Activated CD4-positive, CD25-positive, alpha-beta regulatory T cell treated with anti-CD3 and anti-CD28 coated beads, Interleukin-2, amount 50 U/mL, for 16 hours (primary cell): ENCODE measurements around the gene CFP.
"Not testable (repeated sequence)": the region's sequence is repeated elsewhere in the genome, so short reads cannot be mapped to it uniquely, and the experiment has no call there.

Experiments
- DNase-seq: peaks from one replicate; pipeline ENCODE4 v3.0.0-alpha.2; 2020; ENCODE audit warnings: low read depth, low spot score

Gene CFP

DNA sequence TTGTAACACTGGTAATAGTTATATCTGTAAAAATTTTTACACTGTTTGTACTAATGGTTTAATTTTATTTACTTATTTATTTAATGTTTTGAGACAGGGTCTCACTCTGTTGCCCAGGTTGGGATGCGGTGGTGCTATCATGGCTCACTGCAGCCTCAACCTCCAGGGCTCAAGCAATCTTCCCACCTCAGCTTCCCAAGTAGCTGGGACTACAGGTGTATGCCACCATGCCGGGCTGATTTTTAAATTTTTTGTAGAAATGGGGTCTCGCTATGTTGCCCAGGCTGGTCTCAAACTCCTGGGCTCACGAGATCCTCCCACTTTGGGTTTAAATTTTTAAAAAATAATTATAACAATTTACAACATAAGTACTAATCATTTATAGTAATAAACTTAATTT, 26.6 kb downstream of the CFP start:
- DNase-seq = not testable (repeated sequence)

DNA sequence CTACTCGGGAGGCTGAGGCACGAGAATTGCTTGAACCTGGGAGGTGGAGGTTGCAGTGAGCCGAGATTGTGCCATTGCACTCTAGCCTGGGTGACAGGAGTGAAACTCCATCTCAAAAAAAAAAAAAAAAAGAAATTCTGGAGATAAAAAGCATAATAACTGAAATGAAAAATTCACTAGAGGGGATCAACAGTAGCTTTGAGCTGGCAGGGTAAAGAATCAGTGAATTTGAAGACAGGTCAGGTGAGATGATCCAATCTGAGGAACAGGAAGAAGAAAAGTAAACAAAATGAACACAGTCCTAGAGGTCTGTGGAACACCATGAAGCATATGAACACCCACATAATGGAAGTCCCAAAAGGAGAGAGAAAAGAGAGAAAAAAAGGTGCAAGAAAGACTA, 32.5 kb downstream of the CFP start:
- DNase-seq = no peak

DNA sequence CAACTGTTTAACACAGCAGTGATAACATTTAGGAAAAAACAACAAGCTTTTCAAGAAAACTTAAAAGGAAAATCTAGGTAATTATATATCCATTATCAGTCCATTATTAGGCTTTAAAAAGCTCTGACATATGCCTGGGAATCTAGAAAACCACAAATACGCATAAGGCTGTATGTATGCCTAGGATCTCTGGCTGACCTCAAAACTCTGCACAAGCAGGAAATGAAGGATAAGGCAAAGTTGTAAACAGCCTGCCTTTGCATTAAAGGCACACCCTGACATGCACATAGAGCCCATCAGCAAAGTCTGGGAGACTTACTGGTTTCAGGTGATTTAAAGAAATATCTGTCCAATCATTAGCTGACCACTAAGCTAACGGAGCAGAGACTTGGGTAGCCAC, 33.5 kb downstream of the CFP start:
- no peak for DNase-seq

DNA sequence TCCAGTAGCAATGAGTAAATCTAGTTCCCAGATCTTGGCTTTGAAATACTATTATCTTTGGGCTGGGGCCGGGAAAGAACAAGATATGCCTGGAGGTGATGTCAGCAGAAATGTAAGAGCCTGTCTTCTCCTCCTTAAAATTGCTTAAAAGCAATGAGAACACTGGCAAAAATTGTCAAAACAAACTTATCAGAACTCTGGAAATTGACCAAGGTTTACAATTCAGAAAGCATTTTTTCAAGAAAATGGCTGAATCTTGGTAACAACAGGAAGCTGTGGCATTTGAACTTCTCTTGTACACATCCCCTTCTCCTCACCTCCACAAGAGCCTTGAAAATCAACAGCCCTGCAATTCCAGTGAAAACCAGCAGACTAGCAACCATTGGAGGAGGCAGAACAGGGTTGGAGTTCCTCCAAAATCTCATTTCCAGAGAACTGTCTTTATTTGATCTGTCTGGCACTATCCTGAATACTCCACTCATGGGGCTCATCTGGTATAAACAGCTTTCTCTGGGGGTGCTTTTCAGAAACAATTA, 33.9 kb downstream of the CFP start:
- DNase-seq = no peak

DNA sequence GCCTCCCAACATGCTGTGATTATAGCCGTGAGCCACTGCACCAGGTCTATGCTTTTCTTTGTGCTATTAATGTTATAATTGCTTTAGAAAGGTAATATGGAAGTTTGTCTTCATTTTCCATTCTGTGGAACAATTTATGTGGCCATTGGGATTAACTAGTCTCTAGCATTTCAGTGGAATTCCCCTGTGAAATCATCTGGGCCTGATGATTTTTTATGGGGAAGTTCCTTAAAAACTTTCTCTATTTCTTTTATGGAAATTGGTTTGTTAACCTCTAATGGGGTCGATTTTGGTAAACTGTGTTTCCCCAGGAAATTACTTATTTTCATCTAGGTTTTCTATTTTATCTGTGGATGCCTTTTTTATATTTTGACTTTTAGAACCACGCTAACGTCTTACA, 36.2 kb downstream of the CFP start:
- no peak for DNase-seq

DNA sequence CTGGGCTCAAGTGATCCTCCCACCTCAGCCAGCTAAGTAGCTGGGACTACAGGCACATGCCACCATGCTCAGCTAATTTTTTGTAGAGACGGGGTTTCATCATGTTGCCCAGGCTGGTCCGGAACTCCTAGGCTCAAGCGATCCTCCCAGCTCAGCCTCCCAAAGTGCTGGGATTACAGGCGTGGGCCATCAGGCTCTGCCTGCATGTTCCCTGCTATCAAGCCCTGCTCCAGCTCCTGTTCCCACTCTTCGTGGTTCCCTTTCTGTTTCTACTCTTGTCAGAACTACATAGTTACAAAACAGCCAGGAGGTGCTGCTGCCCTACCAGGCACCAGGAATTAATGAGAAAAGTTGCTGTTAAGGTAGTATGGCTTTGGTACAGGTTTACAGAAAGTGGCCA, 38.7 kb downstream of the CFP start:
- DNase-seq = no peak

DNA sequence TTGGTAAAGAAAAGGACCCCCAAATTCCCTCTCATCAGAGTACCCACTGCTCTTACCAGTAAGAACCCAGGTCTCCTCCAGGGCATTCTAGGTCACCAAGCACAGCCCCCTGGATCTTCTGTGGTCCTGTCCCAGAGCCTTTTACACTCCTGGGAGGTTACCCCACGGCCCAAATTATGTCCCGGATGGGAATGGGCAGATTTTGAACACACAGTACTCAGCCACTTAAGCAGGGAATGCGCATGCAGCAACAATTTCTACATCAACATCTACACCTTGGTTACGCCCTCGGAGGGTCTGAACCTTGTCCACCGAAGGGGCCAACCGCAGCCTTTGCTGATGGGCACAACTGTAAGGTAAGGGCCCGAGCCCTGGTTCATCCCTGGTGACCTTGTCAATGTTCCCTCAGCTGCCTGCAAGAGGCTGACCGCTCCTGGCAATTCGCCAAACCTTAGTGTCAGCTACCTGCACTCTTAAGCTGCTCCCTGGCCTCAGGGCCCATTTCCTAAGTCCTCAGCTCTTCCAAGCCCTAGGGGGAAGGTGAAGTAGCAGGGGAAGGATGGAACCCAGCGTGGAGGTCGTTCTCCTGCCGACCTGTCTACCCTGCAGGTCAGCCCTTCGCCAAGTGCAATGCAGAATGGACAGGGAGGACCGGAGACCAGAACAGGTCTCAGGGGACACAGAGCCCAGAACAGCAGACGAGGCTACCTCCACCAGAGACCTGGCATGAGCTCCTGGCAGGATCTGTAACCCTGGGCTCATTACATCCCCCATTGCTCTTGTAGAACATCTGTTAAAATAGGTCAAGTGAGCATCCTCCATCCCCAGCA, 41.6 kb downstream of the CFP start:
- DNase-seq = no peak

DNA sequence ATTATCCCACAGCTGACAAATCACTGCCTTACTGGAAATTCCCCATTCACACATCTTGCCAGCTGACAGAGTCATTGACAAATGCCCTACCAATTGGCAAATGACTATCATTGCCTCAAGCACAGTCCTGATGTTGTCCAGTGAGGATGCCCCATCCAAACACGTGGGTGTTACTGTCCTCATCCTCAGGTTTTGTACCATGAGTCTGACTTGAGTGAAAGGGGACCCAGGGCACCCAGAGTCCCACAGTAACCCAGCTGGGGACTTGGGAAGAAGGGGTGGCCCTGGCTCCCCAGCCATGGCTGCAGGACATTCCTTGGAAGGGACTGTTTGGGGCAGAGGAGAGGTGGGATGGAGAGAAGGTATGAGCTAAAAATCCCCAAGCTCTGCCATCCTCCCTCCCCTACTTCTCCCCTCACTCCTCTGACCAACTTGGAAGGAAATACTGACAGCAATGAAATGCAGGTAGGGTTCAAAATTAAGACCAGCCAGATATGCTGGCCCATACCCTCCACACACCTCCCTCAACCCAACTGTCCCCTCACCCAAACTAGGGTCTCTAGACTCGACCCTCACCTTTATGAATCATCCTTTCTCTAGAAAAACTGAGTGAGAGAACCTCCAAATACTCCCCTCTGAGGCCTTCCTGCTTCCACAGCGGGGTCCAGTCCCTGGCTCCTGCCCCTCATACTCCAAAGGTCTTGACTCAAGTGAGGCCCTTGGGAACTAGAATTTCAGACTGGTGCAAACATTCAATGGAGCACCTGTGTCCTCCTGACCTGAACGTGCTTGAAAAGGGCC, 42.4 kb downstream of the CFP start:
- no peak for DNase-seq

DNA sequence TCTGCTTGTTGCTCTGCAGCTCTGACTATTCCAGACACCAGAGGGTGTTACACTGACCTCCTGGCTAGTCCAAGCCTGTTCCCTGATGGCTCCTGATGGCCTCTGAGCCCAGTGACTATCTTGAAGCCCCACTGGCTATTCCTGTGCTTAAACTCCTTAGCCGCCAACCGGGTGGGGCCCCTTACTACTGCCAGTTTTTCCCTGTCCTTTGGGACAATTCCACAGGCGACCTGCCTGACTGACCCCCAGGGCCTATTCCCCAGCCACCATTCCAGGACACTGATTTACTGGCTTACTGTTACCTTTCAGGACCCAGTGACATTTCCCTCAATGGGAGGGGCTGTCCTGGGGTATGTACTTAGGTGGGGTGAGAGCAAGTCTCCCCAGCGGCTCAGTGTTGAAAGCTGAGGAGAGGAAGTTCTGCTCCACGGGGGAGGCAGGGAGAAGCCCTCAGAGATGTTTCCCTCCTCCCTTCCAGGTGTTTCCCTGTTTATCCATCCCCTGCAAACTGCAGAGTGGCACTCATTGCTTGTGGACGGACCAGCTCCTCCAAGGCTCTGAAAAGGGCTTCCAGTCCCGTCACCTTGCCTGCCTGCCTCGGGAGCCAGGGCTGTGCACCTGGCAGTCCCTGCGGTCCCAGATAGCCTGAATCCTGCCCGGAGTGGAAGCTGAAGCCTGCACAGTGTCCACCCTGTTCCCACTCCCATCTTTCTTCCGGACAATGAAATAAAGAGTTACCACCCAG, 43.5 kb downstream of the CFP start:
- no peak for DNase-seq

DNA sequence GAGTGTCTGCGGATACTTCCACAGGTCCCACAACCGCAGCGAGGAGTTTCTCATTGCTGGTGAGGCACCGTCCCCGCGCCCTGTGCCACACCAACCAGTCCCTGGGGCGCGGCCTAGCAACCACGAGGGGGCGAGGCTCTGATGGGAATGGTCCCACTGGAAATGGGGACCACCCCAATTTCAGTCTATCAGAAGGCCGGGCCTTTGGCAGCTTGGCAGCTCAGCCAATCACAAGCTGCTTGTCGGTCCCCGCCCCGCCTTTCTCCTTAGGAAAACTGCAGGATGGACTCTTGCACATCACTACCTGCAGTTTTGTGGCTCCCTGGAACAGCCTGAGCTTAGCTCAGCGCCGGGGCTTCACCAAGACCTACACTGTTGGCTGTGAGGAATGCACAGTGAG, 44.5 kb downstream of the CFP start:
- DNase-seq = no peak

DNA sequence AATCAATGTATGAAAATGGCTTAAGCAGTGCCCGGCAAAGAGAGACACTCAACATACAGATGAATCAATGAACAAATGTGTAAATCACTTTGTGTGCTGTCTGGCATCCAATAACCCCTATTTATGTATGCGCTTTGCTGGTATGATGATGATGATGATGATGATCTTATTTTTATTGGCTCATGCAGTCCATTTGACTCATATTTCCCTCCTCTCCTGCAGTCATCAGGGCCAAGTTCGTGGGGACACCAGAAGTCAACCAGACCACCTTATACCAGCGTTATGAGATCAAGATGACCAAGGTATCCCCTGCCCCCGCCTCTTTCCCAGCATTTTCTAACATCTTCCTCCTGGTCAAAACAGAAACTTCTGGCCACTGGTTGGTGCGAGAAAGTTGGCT, 45.0 kb downstream of the CFP start:
- no peak for DNase-seq

DNA sequence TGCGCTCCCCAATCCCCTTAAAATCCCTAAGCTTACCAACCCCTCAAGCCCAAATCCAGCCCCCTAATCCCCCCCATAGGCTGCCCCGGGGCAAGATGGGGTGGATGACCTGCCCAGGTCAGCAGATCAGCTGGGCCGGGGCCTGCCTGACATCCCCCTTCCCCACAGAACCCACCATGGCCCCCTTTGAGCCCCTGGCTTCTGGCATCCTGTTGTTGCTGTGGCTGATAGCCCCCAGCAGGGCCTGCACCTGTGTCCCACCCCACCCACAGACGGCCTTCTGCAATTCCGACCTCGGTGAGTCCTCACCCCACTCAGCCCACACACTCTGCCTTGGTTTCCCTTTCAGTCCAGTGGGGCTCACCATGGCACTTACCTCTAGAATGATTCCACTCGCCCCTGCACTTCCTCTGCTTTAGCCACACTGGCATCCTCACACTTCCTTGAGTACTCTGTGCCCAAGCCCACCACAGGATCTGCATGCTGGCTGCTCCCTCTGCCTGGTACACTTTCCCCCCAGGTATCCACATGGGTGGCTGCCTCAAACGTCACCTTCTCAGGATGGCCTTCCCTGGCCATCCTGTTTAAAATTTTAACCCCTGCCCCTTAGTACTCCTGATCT, 46.4 kb downstream of the CFP start:
- DNase-seq = no peak

DNA sequence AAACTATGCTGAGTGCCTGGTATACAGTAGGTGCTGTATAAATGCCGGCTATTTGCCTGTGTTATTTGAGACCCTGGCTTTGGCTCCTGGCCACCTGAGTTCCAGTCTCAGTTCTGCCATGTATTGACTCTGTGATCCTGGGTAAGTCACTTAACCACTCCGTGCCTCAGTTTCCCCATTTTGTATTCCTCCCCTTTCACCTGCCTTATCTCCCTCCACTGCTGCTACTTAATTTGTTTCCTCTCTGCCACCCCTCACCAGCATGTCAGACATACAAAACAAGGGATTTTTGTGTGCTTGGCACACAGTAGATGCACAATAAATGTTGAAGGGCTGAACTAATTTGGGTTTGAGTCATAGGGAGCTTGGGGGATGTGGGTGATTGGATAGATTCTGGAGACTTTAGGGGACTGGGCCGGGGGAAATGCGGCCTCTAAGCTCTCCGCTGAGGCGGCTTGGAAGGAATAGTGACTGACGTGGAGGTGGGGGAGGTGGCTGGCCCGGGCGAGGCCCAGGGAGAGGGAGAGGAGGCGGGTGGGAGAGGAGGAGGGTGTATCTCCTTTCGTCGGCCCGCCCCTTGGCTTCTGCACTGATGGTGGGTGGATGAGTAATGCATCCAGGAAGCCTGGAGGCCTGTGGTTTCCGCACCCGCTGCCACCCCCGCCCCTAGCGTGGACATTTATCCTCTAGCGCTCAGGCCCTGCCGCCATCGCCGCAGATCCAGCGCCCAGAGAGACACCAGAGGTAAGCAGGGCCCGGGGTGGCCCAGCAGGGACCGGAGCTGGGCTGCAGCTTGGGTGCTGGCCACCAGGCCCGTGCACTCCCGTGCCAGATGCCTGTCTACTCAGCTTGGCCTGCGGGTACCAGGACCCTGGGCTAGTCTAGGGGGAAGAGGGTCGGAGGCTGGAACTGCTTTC, 47.7 kb downstream of the CFP start, which contains the start of gene TIMP1:
Gene TIMP1, plus strand, starts transcription at position 706 of the 917 bp plus-strand sequence. CDS start 980 bp downstream, outside the sequence.
- peak; percentile 38 for DNase-seq

DNA sequence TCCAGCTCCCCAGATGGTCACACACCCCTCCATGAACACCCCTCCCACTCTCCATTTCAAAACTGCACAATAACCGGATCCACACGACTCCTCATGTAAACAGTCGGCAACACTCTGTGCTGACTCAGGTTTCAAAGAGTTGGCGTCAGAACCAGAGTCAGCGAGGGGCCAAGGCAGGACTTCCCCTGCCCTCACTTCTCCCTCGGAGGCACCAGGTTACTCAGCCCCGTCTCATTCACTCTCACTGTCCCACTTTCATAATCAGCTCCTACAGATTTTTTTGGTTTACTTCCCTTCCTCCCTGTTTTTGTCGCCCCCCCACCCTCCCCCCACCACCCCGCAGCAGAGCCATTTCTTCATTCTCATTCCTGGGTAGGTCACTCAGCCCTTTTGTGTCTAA, 50.2 kb downstream of the CFP start:
- no peak for DNase-seq

DNA sequence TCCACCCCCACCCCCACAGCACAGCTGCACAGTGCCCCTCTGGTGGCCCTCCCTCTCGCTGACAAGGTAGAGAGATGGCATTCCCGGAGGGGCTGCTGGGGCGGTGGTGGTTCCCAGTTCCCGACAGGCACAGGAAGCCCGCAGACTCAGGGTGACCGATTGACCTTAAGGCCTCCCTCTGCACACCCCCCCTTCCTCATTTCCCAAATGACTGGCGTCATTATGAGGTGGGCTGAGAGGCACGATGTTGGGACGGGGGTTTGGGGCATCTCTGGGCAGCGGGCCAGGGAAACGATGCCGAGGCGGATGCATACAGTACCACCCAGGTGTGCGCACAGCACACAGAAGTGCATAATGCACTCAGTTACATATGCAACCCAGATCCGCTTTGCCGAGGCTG, 51.0 kb downstream of the CFP start:
- DNase-seq = no peak

DNA sequence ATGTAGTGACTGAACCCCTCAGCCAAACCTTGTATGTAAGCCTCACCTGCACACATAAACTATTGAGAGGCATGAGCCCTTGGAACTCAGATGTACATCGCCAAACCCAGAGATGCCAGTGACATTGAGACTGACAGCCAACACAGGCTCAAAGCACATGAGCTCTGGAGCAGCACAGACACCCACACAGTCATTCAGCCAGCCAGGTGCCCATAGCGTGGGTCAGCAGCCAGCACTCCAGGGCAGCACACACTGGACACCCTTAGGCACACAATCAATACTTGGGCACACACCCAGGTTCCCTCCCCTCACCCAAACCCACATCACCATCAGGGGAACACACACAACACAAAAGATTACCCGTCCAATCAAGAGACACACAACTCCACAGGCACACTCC, 51.8 kb downstream of the CFP start:
- DNase-seq = no peak

DNA sequence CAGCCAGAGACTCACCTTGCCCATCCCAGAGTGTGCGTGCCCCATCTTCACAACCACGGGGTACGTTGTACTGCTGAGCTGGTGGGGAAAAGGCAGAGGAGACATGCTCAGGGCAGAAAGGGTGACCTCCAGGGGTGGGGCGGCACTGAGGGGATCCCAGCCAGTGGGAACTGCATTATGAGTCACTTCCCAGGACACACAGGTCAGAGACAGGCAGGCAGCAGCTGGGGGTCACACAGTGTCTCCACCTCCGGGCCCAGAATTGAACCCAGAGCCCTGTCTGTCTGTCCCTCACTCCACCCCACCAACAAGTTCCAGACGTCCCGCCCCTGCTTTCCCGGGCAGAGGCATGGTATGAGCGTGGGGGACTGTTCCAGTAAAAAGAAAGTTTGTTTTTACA, 52.3 kb downstream of the CFP start:
- no peak for DNase-seq

DNA sequence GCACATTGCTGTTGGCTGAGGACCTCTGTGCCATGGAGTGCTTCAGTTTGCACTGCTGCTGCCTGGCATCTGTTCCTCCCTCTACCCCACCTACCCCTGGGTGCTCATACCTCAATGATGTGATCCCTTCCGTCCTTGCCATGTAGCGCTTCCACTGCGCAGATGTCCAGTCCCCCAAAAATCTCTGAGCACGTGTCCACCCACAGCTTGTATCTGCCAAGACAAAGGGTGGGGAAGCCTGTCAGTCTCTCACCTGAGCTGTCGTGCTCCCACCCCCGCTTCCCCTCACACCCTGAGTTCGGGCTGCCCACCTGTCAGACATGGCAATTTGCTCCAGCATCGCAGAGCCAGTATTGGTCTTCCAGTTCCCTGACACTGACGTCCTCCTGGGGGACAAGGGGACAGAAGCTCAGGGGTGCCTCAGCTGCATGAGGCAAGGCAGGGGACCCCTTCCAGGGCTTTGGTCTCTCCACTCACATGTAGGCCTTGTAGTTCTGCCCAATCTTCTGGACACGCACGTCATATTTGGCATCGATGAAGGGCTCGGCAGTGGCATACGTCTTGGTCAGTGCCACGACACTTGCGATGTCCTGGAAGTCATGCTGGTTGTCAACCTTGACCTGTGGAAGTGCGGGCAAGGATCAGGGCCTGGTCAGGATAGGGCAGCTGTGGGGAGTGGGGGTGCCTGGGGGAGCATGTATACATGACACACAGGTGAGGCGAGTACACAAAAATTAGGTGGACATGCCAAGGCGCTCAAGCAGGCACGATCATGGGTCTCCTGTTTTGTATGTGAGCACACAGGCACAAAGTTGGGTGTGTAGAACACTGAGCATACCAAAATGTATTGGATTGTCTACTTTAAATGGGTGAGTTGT, 53.5 kb downstream of the CFP start:
- no peak for DNase-seq

DNA sequence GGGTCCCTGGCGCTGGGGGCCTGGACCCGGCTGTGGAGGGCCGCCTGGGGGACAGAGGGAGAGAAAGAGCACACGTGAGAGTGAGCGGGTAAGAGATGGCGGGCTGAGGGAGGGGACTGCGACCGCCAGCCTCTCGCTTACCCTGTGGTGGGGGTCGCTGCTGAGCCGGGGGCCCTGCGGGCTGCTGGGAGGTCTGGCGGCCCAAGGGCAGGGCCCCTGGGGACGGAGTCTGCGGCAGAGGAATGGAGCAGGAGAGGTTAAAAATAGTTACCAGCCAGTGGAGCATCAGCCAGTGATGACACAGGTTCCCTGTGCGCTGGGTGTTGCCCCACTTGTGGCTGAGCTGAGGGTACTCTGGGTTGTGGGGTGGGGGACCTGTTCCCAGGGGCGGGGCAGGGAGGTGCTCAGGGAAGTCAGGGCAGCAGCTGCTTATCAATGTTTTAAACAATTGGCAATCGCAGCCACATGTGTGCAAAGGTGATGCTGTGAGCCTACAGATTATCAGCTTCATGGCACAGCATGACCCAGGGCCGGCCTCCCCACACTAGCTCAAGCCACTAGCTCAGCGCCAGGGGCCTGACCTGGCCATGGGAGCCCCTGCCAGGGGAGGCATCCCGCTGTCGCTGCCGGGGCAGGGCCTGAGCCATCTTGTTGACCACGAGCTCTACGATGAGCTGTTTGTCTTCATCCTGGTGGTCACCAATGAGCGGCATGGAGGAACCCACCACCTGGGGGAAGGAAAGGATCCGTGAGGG, 55.0 kb downstream of the CFP start:
- DNase-seq = no peak
